ENCODE measurements around the gene CMSS1.
A peak's percentile ranks its signal among the peaks of the same experiment; 100 is the strongest.

The CMSS1 gene

DNA sequence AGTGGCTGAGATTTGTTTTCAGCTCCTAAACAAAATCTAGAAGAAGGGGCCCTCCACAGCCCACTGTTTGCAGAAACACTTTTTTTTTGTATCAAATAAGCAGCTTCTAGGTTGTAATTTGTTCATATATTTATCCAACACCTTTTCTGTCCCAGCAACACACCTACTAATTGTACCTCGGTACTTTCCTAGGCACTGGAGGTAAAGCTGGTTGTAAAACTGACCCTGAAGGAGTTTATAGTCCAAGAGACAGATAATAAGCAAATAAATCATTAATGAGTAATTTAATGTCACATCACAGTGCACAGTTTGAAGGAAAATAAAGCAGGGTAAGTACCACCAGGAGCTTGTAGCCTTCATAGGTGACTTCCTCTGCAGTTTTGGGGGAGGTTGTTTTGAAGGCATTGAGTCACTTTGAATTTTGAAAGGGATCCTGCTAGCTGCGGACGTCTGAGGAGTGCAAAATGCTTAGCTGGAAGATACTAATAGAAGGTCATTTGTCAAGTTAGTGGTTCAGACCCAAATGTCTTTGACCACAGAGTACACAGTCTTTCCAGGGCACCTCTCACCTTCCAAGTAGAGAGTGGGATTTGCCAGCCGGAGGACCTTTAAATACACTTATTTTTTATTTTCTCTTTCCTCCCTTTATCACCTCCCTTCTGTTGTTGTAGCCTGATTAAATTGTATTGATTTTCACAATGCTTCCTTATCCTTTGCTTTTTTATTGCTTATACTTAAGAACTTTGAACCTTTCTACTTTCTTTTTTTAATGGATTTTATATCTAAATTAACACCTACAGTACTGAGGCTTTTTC is 53.8 kb downstream of the CMSS1 start:
- peak overlapping the region; percentile 70 for H3K27ac ChIP-seq (ENCODE audit: low read depth, low read length)
- H3K4me3 ChIP-seq (ENCODE audit: low read depth in 1 of 2, low read length in 2 of 2) = peak overlapping the region; percentile 64 to 68
- no peaks in the 10 kb centered on the region for H3K9me3 ChIP-seq (ENCODE audit: control insufficient read depth in 1 of 2, low read length in 2 of 2)
- H3K4me1 ChIP-seq (ENCODE audit: control insufficient read depth in 1 of 2, insufficient read depth in 2 of 2, low read length in 2 of 2) = peaks cover 40 to 61% of the 10 kb centered on the region in 2 donors
- peak overlapping the region in 1 of 2 donors; percentile 98 for H3K9ac ChIP-seq (ENCODE audit: low read depth in 1 of 2, low read length in 2 of 2)
- H3K36me3 ChIP-seq (ENCODE audit: control insufficient read depth in 1 of 2, insufficient read depth in 2 of 2, low read length in 2 of 2) = no peaks in the 10 kb centered on the region
- no peaks in the 10 kb centered on the region for H3K27me3 ChIP-seq (ENCODE audit: control insufficient read depth in 1 of 2, insufficient read depth in 2 of 2, low read length in 2 of 2)

DNA sequence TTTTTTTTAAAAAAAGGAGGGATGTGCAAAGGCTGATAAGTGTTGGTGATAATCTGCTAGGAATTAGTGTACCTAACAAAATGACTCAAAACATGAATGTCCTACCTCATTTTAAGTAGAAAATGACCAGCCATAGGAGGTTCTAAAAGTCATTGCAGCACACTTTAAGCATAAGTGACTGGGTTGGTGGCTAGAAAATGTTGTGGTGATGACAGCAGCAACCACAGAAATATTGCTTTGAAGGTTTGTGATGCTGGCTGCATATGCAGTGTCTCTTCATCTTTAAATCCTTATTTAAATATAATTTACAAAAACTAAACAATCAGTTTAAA is 55.2 kb downstream of the CMSS1 start:
- Histone ChIP-seq H3K27ac (ENCODE audit: low read depth, low read length) (no peak overlapping the region), H3K9me3 (ENCODE audit: control insufficient read depth in 1 of 2, low read length in 2 of 2) (no peaks in the 10 kb centered on the region), H3K27me3 (ENCODE audit: control insufficient read depth in 1 of 2, insufficient read depth in 2 of 2, low read length in 2 of 2) (no peaks in the 10 kb centered on the region), H3K4me3 (ENCODE audit: low read depth in 1 of 2, low read length in 2 of 2) (peak overlapping the region; percentile 21 to 64), H3K36me3 (ENCODE audit: control insufficient read depth in 1 of 2, insufficient read depth in 2 of 2, low read length in 2 of 2) (no peaks in the 10 kb centered on the region), H3K4me1 (ENCODE audit: control insufficient read depth in 1 of 2, insufficient read depth in 2 of 2, low read length in 2 of 2) (peaks cover 29 to 47% of the 10 kb centered on the region in 2 donors), H3K9ac (ENCODE audit: low read depth in 1 of 2, low read length in 2 of 2) (peak overlapping the region; percentile 49 to 98)

DNA sequence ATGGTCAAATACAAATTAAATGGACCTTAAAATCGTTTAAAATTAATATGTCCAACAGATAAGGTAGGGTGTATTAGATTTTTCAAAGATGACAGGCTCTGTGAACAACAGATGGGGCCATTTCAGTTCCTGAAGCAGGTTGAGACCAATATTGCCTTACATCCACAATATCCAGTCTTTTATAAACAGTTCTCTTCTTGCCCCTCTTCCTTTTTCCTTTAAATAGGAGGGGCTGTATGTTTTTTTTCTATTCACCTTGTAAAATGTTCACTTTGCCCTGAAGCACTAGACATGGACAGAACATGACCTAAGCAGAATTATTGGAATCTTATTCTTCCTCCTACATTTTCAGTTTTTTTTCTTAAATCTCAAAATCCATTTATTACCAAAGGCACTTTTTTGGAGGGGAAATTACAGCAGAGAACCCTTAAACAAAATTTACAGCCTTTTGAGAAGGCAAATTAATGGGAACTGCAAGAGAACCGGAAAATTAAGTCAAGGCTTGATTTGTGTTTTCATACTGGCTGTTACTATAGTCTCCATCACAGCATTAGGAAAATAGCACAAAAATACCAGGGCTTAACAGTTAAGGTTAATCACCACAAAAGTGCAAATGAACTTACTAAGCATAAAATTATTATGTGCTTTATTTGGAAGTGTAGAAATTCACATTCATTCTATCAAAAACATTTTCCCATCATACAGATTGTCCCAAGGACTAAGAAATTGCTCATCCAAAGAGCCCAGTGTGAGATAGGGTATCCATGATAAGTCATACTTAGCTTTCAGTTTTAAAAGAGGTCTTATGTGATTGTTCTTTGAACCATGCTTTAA is 55.8 kb downstream of the CMSS1 start:
- Histone ChIP-seq H3K27me3 (ENCODE audit: control insufficient read depth in 1 of 2, insufficient read depth in 2 of 2, low read length in 2 of 2) (no peaks in the 10 kb centered on the region), H3K27ac (ENCODE audit: low read depth, low read length) (peak overlapping the region; percentile 41), H3K4me3 (ENCODE audit: low read depth in 1 of 2, low read length in 2 of 2) (peak overlapping the region; percentile 87 to 92), H3K9me3 (ENCODE audit: control insufficient read depth in 1 of 2, low read length in 2 of 2) (no peaks in the 10 kb centered on the region), H3K9ac (ENCODE audit: low read depth in 1 of 2, low read length in 2 of 2) (peak overlapping the region in 1 of 2 donors; percentile 98), H3K4me1 (ENCODE audit: control insufficient read depth in 1 of 2, insufficient read depth in 2 of 2, low read length in 2 of 2) (peaks cover 23 to 41% of the 10 kb centered on the region in 2 donors), H3K36me3 (ENCODE audit: control insufficient read depth in 1 of 2, insufficient read depth in 2 of 2, low read length in 2 of 2) (no peaks in the 10 kb centered on the region)

DNA sequence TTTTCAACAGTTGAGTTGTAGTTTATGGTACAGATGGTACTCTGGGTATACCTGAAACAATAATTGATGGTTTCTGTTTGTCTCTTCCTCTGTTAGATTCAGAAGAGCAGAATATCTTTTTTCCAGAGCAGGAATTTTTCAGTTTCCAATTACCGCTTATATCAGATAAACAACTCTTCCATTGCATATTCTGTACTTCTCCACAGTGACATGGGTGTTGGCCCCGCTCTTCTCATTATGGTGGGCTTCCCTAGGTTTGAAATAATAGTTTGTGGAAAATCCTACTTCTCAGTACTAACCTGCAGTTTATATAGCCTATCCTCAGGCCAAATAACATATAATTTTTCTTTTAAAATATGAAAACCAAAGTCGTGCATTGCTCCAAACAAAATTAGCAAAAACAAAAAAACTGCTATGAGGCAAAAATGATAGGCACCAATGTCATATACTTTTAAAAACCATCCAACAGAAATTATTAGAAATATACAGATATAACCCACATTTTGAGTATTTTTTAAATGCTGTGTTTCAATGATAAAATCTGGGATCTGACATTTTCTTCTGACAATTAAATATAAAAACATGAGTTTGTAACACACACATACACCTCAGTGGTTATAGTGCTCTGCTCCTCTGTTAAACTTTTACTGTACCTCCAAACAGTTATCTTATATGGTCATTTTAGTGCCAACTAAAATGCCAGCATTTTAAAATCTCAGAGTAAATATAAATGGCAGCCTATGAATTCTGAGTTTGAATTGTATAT is 56.8 kb downstream of the CMSS1 start:
- Histone ChIP-seq H3K27me3 (ENCODE audit: control insufficient read depth in 1 of 2, insufficient read depth in 2 of 2, low read length in 2 of 2) (no peaks in the 10 kb centered on the region), H3K9ac (ENCODE audit: low read depth in 1 of 2, low read length in 2 of 2) (peak overlapping the region; percentile 92 to 98), H3K27ac (ENCODE audit: low read depth, low read length) (peak overlapping the region; percentile 30), H3K36me3 (ENCODE audit: control insufficient read depth in 1 of 2, insufficient read depth in 2 of 2, low read length in 2 of 2) (no peaks in the 10 kb centered on the region), H3K4me3 (ENCODE audit: low read depth in 1 of 2, low read length in 2 of 2) (peak overlapping the region; percentile 87 to 92), H3K4me1 (ENCODE audit: control insufficient read depth in 1 of 2, insufficient read depth in 2 of 2, low read length in 2 of 2) (peaks cover 23 to 34% of the 10 kb centered on the region in 2 donors), H3K9me3 (ENCODE audit: control insufficient read depth in 1 of 2, low read length in 2 of 2) (no peaks in the 10 kb centered on the region)

DNA sequence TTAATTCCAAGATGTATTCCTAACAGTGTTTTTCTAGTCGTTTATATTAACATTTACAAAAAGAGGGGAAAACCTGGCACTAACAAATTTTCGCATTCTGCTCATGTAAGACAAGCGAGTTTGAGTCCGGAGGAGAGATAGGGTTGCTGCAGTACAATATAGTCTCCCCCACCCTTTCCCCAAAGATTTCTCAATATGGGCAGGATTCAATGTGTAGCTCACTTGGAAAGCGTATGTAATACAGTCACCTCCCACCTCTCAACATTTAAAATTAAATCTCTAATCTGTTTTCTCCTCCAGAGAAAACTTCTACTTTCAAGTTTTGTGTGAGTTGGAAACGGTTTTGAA is 57.9 kb downstream of the CMSS1 start:
- Histone ChIP-seq H3K9me3 (ENCODE audit: control insufficient read depth in 1 of 2, low read length in 2 of 2) (no peaks in the 10 kb centered on the region), H3K4me1 (ENCODE audit: control insufficient read depth in 1 of 2, insufficient read depth in 2 of 2, low read length in 2 of 2) (peaks cover 18 to 22% of the 10 kb centered on the region in 2 donors)

DNA sequence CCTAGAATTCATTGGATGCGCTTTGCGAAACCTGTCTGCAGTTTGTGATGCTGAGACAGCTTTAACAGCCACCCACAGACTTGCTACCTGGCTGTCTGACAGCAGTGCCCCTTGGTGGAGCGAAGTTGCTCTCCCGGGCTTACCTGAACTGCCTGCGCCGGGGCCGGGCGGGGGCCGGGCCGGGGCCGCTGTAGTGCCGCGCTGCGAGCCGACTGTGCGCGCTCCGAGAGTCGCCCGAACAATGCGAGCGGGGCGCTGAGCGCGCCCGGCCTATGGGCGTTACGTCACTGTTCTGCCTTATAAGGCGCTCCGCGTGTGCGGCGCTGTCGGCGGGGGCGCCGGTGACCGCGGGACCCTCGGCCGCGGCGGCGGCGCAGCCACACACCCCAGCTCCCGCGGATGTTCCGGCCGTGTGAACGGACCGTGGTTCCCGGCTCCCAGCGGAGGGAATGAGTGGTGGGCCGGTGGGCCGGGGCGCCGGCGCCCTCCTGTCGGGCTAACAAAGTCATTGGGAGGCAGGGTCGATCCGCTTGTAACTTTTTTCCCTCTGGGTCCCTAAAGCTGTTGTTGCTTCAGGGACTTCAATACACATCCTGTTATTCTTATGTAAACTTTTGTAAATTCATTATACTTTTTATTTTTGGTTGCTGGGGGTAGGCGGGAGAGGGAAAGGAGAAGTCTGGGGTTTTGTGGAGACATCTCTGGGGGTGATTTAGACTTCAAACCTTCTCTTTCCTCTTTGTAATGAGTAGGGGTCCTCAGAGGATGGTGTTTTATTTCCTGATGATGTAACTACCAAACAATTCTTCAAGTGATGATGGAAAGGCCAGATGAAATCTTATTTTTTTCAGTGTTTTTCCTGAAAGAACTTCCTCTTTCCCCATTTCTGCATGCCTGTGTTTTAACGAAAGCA is 58.5 kb downstream of the CMSS1 start:
- peak overlapping the region; percentile 86 for H3K27ac ChIP-seq (ENCODE audit: low read depth, low read length)
- H3K4me1 ChIP-seq (ENCODE audit: control insufficient read depth in 1 of 2, insufficient read depth in 2 of 2, low read length in 2 of 2) = peaks cover 13 to 16% of the 10 kb centered on the region in 2 donors

More for the DNA sequence above, 57.9 kb downstream of the CMSS1 start:
- peak overlapping the region; percentile 86 for H3K27ac ChIP-seq (ENCODE audit: low read depth, low read length)
- peak overlapping the region; percentile 92 to 98 for H3K9ac ChIP-seq (ENCODE audit: low read depth in 1 of 2, low read length in 2 of 2)
- H3K27me3 ChIP-seq (ENCODE audit: control insufficient read depth in 1 of 2, insufficient read depth in 2 of 2, low read length in 2 of 2) = no peaks in the 10 kb centered on the region
- no peaks in the 10 kb centered on the region for H3K36me3 ChIP-seq (ENCODE audit: control insufficient read depth in 1 of 2, insufficient read depth in 2 of 2, low read length in 2 of 2)
- peak overlapping the region; percentile 87 to 92 for H3K4me3 ChIP-seq (ENCODE audit: low read depth in 1 of 2, low read length in 2 of 2)

DNA sequence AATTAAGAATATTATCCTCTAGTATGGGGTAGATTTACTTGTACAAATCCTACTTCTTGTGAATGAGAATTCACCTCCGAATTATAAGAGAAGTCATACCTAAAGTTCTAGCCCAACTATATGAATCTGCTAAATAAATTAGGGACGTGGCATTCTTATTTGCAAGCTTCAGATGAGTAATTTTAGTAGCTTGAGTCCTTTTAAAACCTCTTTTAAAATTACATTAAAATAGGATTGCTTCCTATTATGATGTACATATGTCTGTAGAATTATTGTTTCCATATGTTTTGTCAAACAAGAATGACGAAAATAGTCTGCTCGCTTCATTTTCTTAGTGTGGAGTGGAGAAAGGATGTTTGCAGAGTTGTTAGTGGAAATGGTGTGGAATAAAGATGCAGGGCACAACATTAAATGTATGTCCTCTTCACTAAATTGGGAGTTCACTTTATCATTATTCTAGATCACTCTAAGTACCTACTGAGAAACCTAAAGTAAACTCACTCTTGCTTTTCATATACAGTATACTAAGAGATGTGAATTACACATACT is 59.4 kb downstream of the CMSS1 start:
- Histone ChIP-seq H3K4me3 (ENCODE audit: low read depth in 1 of 2, low read length in 2 of 2) (no peak overlapping the region), H3K36me3 (ENCODE audit: control insufficient read depth in 1 of 2, insufficient read depth in 2 of 2, low read length in 2 of 2) (no peaks in the 10 kb centered on the region), H3K9ac (ENCODE audit: low read depth in 1 of 2, low read length in 2 of 2) (peak overlapping the region; percentile 6 to 98), H3K27ac (ENCODE audit: low read depth, low read length) (peak overlapping the region; percentile 27), H3K9me3 (ENCODE audit: control insufficient read depth in 1 of 2, low read length in 2 of 2) (no peaks in the 10 kb centered on the region), H3K27me3 (ENCODE audit: control insufficient read depth in 1 of 2, insufficient read depth in 2 of 2, low read length in 2 of 2) (no peaks in the 10 kb centered on the region), H3K4me1 (ENCODE audit: control insufficient read depth in 1 of 2, insufficient read depth in 2 of 2, low read length in 2 of 2) (peaks cover 9 to 13% of the 10 kb centered on the region in 2 donors)

More for the DNA sequence above, 58.5 kb downstream of the CMSS1 start:
- peak overlapping the region; percentile 87 to 92 for H3K4me3 ChIP-seq (ENCODE audit: low read depth in 1 of 2, low read length in 2 of 2)
- no peaks in the 10 kb centered on the region for H3K27me3 ChIP-seq (ENCODE audit: control insufficient read depth in 1 of 2, insufficient read depth in 2 of 2, low read length in 2 of 2)
- H3K36me3 ChIP-seq (ENCODE audit: control insufficient read depth in 1 of 2, insufficient read depth in 2 of 2, low read length in 2 of 2) = no peaks in the 10 kb centered on the region
- H3K9me3 ChIP-seq (ENCODE audit: control insufficient read depth in 1 of 2, low read length in 2 of 2) = no peaks in the 10 kb centered on the region
- H3K9ac ChIP-seq (ENCODE audit: low read depth in 1 of 2, low read length in 2 of 2) = peak overlapping the region; percentile 92 to 98

DNA sequence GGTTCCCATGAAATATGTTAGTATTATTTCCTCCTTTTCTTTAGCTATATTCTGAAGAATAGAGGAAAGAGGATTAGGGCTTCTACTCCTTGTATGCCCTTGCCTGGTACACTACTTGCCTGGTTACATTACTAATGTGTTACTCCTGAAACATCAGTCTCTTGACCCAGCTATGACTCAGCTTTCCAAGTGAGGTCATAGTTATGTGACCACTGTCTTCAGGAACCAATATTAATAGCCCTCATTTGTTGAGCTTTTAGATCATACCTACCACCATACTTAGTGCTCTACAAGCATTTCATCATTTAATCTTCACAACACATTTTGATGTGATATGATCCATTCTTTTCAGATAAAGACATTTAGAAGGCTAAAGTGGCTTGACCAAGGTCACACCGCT is 60.3 kb downstream of the CMSS1 start:
- Histone ChIP-seq H3K4me1 (ENCODE audit: control insufficient read depth in 1 of 2, insufficient read depth in 2 of 2, low read length in 2 of 2) (peaks cover 0 to 4% of the 10 kb centered on the region in 2 donors), H3K9me3 (ENCODE audit: control insufficient read depth in 1 of 2, low read length in 2 of 2) (no peaks in the 10 kb centered on the region), H3K27me3 (ENCODE audit: control insufficient read depth in 1 of 2, insufficient read depth in 2 of 2, low read length in 2 of 2) (no peaks in the 10 kb centered on the region), H3K9ac (ENCODE audit: low read depth in 1 of 2, low read length in 2 of 2) (no peak overlapping the region), H3K4me3 (ENCODE audit: low read depth in 1 of 2, low read length in 2 of 2) (no peak overlapping the region), H3K27ac (ENCODE audit: low read depth, low read length) (no peak overlapping the region), H3K36me3 (ENCODE audit: control insufficient read depth in 1 of 2, insufficient read depth in 2 of 2, low read length in 2 of 2) (no peaks in the 10 kb centered on the region)

DNA sequence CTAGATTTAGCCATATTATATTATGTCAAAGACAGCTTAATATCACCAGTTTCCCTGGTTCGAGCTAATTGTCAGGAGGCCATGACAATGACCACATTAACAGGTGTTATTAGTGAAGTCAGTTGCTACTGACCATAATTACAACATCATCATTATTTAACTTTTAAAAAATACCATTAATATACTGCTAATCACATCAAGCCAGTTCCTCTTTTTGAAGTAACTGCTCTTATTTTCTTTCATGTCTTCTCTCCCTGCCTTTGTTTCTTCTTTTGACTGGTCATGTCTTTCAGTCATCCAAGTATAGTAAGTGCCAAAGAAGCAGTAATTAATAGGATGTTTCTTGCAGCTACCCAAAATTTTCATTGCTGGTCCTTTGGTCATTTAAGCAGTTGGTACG is 61.6 kb downstream of the CMSS1 start:
- Histone ChIP-seq H3K27ac (ENCODE audit: low read depth, low read length) (no peak overlapping the region), H3K27me3 (ENCODE audit: control insufficient read depth in 1 of 2, insufficient read depth in 2 of 2, low read length in 2 of 2) (no peaks in the 10 kb centered on the region), H3K36me3 (ENCODE audit: control insufficient read depth in 1 of 2, insufficient read depth in 2 of 2, low read length in 2 of 2) (no peaks in the 10 kb centered on the region), H3K9me3 (ENCODE audit: control insufficient read depth in 1 of 2, low read length in 2 of 2) (no peaks in the 10 kb centered on the region), H3K4me1 (ENCODE audit: control insufficient read depth in 1 of 2, insufficient read depth in 2 of 2, low read length in 2 of 2) (peaks cover 0 to 5% of the 10 kb centered on the region in 2 donors), H3K9ac (ENCODE audit: low read depth in 1 of 2, low read length in 2 of 2) (no peak overlapping the region), H3K4me3 (ENCODE audit: low read depth in 1 of 2, low read length in 2 of 2) (no peak overlapping the region)
